ENCODE results near the gene SELENOM. TPM values are rescaled to one million over a fixed set of nuclear protein-coding genes. Genes with fewer than 3 reads are reported as not detected.

Gene SELENOM
- total RNA-seq, 4 donors from 2014 or later = 591 to 706 (median 650) TPM

DNA sequence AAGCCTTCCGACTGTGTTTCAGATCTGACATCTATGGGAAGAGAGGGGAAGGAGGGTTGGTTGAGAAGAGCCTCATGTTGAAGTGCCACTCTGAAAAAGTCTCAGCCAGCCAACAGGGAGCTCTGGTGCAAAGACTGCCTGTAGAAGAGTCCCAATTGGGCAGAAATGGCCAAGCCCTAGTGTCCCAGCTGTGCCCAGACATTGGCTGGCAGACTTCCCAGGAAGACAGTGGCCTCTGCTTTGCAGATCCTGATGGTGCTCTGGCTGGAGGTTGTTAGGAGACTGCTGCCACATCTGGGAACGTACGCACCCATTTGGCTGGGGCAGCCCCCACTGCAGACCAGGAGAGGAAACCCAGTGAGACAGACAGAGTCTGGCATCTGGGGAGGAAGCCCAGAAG lies 36.2 kb upstream of the SELENOM start:
- no peaks in the 10 kb centered on the region for H3K9me3 ChIP-seq
- 67 to 69% methylated on average over 3 of the region's 3 CpGs for WGBS, 2 donors
- H3K4me1 ChIP-seq = peaks cover 0 to 5% (median 0%) of the 10 kb centered on the region in 4 donors
- no peak overlapping the region for H3K27ac ChIP-seq
- H3K4me3 ChIP-seq = no peak overlapping the region
- peaks cover 0 to 19% of the 10 kb centered on the region in 2 donors for H3K27me3 ChIP-seq
- TF ChIP-seq POLR2A (IDR thresholded peaks at IDR 0.05) (no peak), EP300 (IDR thresholded peaks at IDR 0.05) (no peak)
- TF ChIP-seq, protein P1, sequence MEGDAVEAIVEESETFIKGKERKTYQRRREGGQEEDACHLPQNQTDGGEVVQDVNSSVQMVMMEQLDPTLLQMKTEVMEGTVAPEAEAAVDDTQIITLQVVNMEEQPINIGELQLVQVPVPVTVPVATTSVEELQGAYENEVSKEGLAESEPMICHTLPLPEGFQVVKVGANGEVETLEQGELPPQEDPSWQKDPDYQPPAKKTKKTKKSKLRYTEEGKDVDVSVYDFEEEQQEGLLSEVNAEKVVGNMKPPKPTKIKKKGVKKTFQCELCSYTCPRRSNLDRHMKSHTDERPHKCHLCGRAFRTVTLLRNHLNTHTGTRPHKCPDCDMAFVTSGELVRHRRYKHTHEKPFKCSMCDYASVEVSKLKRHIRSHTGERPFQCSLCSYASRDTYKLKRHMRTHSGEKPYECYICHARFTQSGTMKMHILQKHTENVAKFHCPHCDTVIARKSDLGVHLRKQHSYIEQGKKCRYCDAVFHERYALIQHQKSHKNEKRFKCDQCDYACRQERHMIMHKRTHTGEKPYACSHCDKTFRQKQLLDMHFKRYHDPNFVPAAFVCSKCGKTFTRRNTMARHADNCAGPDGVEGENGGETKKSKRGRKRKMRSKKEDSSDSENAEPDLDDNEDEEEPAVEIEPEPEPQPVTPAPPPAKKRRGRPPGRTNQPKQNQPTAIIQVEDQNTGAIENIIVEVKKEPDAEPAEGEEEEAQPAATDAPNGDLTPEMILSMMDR (IDR thresholded peaks at IDR 0.05) = no peak
- no peaks in the 10 kb centered on the region for H3K36me3 ChIP-seq
- DNase-seq (ENCODE audit: low spot score in 2 of 2) = no peak

DNA sequence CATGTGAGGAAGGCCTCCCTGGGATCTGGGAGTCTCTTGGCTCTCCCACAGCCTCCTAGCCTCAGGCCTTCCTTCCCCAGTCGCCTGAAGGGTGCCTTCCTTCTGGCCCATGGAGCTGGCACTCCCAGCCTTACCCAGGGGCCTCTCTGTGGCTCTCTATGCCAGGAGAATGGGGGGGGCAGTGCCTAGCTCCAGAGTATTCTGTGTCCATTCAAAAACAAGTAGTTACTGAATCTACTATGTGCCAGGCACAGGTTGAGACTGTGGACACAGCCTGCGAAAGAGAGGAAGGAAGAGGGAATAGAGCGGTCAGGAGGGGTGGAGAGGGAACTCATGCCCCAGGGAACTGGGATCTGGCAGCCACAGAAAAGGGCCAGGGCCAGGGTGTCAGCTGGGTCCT lies 35.7 kb upstream of the SELENOM start:
- no peaks in the 10 kb centered on the region for H3K4me1 ChIP-seq
- H3K9me3 ChIP-seq = no peaks in the 10 kb centered on the region
- no peak overlapping the region for H3K27ac ChIP-seq
- H3K27me3 ChIP-seq = peaks cover 0 to 20% of the 10 kb centered on the region in 2 donors
- no peaks in the 10 kb centered on the region for H3K36me3 ChIP-seq
- DNase-seq (ENCODE audit: low spot score in 2 of 2) = no peak
- 60 to 71% methylated on average over 3 of the region's 3 CpGs for WGBS, 2 donors
- H3K4me3 ChIP-seq = no peak overlapping the region
- TF ChIP-seq, protein P1 (IDR thresholded peaks at IDR 0.05) = no peak
- no peak for TF ChIP-seq EP300 (IDR thresholded peaks at IDR 0.05)
- no peak for TF ChIP-seq POLR2A (IDR thresholded peaks at IDR 0.05)

DNA sequence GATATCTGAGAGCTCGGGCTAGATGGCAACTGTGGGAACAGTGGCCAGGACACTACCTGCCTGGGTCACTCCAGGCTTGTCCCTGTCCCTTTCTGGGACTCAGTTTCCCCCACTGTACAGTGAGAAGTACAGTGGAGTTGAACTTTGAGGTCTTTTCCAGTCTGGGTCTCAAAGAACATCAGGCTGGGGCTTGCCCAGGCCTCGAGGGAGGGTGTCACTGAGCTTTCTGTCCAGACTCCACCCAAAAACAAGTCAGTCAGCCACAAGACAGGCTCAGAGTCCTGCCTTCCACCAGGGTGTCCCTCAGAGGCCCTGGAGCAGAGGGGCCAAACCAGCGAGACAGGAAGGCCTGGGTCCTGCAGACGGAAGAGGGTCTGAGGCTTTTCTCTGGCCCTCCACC lies 34.9 kb upstream of the SELENOM start:
- H3K36me3 ChIP-seq = no peaks in the 10 kb centered on the region
- H3K27me3 ChIP-seq = peaks cover 0 to 20% of the 10 kb centered on the region in 2 donors
- no peak overlapping the region for H3K27ac ChIP-seq
- 75 to 84% methylated on average over 4 of the region's 4 CpGs for WGBS, 2 donors
- no peak overlapping the region for H3K4me3 ChIP-seq
- no peak for DNase-seq (ENCODE audit: low spot score in 2 of 2)
- no peaks in the 10 kb centered on the region for H3K9me3 ChIP-seq
- H3K4me1 ChIP-seq = no peaks in the 10 kb centered on the region
- TF ChIP-seq POLR2A (IDR thresholded peaks at IDR 0.05) (no peak), EP300 (IDR thresholded peaks at IDR 0.05) (no peak)
- TF ChIP-seq, protein P1 (IDR thresholded peaks at IDR 0.05) = no peak

DNA sequence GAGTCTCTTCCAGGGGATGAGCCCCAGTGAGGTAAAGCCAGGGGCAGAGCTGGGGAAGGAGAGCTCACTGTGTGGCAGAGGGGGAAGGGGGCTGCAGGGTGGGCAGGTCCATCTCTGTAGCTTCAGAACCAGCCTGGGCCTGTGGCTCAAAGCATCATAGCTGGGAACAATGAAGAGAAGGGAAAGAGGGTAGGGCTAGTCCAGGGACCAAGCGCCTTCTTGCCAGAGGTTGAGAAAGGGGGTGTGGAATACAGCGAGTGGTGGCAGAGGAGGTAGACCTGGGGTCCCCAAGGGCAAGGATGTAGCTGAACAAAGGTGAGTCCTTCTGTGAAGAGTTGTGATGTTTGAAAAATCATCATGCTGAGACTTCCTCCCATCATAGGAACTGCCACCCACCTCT lies 34.2 kb upstream of the SELENOM start:
- H3K9me3 ChIP-seq = no peaks in the 10 kb centered on the region
- no peak for DNase-seq (ENCODE audit: low spot score in 2 of 2)
- H3K4me1 ChIP-seq = no peaks in the 10 kb centered on the region
- H3K4me3 ChIP-seq = no peak overlapping the region
- no peak overlapping the region for H3K27ac ChIP-seq
- TF ChIP-seq EP300 (IDR thresholded peaks at IDR 0.05) (no peak), POLR2A (IDR thresholded peaks at IDR 0.05) (no peak)
- TF ChIP-seq, protein P1 (IDR thresholded peaks at IDR 0.05) = no peak
- H3K36me3 ChIP-seq = no peaks in the 10 kb centered on the region
- WGBS, 2 donors = 65 to 93% methylated on average over 2 of the region's 2 CpGs
- H3K27me3 ChIP-seq = peaks cover 0 to 20% of the 10 kb centered on the region in 2 donors

DNA sequence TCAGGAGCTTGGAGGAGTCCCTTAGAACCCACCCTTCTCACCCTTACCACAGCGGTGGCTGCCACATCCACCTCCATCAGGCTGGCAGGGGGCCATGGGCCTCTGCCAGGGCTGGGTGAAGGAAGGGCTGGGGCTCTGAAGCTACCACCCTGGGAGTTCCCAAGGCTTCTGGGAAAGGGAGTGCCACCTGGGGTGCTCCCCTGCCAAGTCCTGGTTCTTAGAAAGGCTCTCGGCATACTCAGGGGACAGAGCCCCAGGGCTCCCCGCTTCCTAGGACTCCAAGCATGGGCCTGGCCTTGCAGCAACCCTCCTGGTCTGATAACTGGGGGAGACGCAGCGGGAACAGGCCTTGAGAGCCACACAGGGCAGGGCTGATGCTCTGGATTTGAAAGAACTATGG lies 33.4 kb upstream of the SELENOM start:
- Histone ChIP-seq H3K27me3 (peaks cover 0 to 20% of the 10 kb centered on the region in 2 donors), H3K36me3 (no peaks in the 10 kb centered on the region), H3K4me1 (no peaks in the 10 kb centered on the region), H3K27ac (no peak overlapping the region), H3K4me3 (no peak overlapping the region), H3K9me3 (no peaks in the 10 kb centered on the region)
- TF ChIP-seq, protein P1 (IDR thresholded peaks at IDR 0.05) = no peak
- TF ChIP-seq POLR2A (IDR thresholded peaks at IDR 0.05) (no peak), EP300 (IDR thresholded peaks at IDR 0.05) (no peak)
- DNase-seq (ENCODE audit: low spot score in 2 of 2) = no peak
- WGBS, 2 donors = 66 to 70% methylated on average over 5 of the region's 5 CpGs
